ENCODE results near the gene GFAP. TPM values are rescaled to one million over a fixed set of nuclear protein-coding genes. Genes with fewer than 3 reads are reported as not detected.

The GFAP gene
- total RNA-seq, 1 experiment from 2014 or later, result 1.2 TPM

DNA sequence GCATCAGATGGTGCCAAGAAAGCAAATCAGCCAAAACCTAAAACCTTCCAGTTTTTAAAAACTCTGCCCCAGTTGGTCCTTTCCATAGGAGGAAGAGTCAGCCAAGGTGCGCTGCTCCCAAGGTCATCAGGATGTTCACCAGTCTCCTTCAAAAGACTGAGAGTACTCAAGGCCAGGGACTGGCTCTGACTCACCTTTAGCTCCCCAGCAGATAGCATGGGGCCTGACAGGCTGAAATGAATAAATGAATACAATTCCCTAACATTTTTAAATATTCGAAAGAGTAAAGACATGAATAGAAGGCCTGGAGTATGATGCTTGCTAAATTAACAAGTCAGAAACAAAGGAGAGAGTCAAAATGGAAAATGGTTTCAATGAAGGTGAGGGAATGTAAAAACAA is 35.2 kb downstream of the GFAP start:
- Histone ChIP-seq H3K23ac (ENCODE audit: insufficient read length, low read depth, low read length) (no peak overlapping the region), H2AFZ (ENCODE audit: low read length) (no peak overlapping the region), H2BK5ac (ENCODE audit: insufficient read length, low read length) (no peak overlapping the region), H3K23me2 (ENCODE audit: insufficient read length, low read depth, low read length, poor library complexity, severe bottlenecking) (no peaks in the 10 kb centered on the region), H3K79me2 (ENCODE audit: insufficient read depth, low read length) (no peaks in the 10 kb centered on the region), H2AK5ac (ENCODE audit: insufficient read length, low read length) (no peak overlapping the region), H3K14ac (ENCODE audit: insufficient read depth, low read length) (no peak overlapping the region), H3K4me1 (ENCODE audit: insufficient read depth, low read length) (no peaks in the 10 kb centered on the region), H3K9me3 (ENCODE audit: control insufficient read depth, low read depth, low read length) (no peaks in the 10 kb centered on the region), H4K20me1 (ENCODE audit: control insufficient read depth, insufficient read depth, insufficient read length) (no peaks in the 10 kb centered on the region), H3K27me3 (ENCODE audit: insufficient read depth, low read length) (no peaks in the 10 kb centered on the region), H2BK120ac (ENCODE audit: low read depth, low read length, poor library complexity, severe bottlenecking) (no peak overlapping the region), H3K79me1 (ENCODE audit: insufficient read depth, low read depth, low read length, poor library complexity, severe bottlenecking) (no peaks in the 10 kb centered on the region), H3K27ac (ENCODE audit: insufficient read length, low read depth, low read length) (no peak overlapping the region), H3K56ac (ENCODE audit: insufficient read length, low read depth, low read length) (no peak overlapping the region), H2BK20ac (ENCODE audit: low read depth, low read length, poor library complexity, severe bottlenecking) (no peak overlapping the region), H3T11ph (ENCODE audit: low read length) (no peak overlapping the region), H3K4me2 (ENCODE audit: insufficient read depth, insufficient read length, low read length) (no peak overlapping the region), H2BK12ac (ENCODE audit: insufficient read length, low read depth, low read length) (no peak overlapping the region), H4K8ac (replicated peaks; ENCODE audit: insufficient read length, low read depth, low read length) (no peak overlapping the region), H3K4ac (ENCODE audit: low read depth, low read length) (no peak overlapping the region), H4K91ac (ENCODE audit: insufficient read length, low read depth, low read length) (no peak overlapping the region), H3K9ac (ENCODE audit: extremely low read depth, insufficient read length, low read length) (no peak overlapping the region), H3K18ac (ENCODE audit: insufficient read length, low read depth, low read length) (no peak overlapping the region), H2BK15ac (ENCODE audit: low read depth, low read length) (no peak overlapping the region), H4K5ac (ENCODE audit: insufficient read length, low read depth, low read length) (no peak overlapping the region)
- Mint-ChIP-seq H3K4me3 (no peak overlapping the region), H3K36me3 (ENCODE audit: insufficient read depth in 1 of 3, low read depth in 3 of 3) (peaks cover 45 to 86% (median 77%) of the 10 kb centered on the region in 3 experiments), H3K9me3 (no peaks in the 10 kb centered on the region), H3K27ac (no peak overlapping the region; a peak in 2 of 7 replicates), H3K4me1 (no peaks in the 10 kb centered on the region), H3K27me3 (ENCODE audit: low read depth) (no peaks in the 10 kb centered on the region)
- no CpG with 5 or more reads among the region's 2 CpGs for WGBS (ENCODE audit: extremely low coverage, insufficient read length, low lambda C conversion rate)
- DNase-seq, result no peak
- TF ChIP-seq, protein P1, sequence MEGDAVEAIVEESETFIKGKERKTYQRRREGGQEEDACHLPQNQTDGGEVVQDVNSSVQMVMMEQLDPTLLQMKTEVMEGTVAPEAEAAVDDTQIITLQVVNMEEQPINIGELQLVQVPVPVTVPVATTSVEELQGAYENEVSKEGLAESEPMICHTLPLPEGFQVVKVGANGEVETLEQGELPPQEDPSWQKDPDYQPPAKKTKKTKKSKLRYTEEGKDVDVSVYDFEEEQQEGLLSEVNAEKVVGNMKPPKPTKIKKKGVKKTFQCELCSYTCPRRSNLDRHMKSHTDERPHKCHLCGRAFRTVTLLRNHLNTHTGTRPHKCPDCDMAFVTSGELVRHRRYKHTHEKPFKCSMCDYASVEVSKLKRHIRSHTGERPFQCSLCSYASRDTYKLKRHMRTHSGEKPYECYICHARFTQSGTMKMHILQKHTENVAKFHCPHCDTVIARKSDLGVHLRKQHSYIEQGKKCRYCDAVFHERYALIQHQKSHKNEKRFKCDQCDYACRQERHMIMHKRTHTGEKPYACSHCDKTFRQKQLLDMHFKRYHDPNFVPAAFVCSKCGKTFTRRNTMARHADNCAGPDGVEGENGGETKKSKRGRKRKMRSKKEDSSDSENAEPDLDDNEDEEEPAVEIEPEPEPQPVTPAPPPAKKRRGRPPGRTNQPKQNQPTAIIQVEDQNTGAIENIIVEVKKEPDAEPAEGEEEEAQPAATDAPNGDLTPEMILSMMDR (conservative IDR thresholded peaks at IDR 0.05), result no peak
